Measurements from ENCODE around the gene PLEKHA8. TPM values are rescaled to one million over a fixed set of nuclear protein-coding genes. Genes with fewer than 3 reads are reported as not detected.
A peak's percentile ranks its signal among the peaks of the same experiment; 100 is the strongest.

PLEKHA8 gene
- total RNA-seq, 6 experiments from 2014 or later: 2.7 to 8.1 (median 4.4) TPM

DNA sequence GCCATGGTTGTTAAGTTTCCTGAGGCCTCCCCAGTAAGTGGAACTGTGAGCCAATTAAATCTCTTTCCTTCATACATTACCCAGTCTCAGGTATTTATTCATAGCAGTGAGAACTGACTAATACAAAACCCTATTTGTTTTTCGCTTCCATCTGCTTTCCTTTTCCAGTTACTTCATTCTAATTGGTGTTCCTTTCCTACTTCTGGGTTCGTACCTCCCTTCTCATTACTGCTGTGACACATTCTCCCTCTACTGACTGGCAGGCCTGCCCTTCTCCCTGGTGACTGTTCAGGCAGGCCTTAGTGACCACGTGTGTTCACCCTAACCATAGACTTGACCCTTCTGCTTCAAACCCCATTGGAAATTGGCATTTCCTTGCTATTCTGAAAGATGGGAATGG is 144.2 kb downstream of the PLEKHA8 start:
- TF ChIP-seq, protein P1, sequence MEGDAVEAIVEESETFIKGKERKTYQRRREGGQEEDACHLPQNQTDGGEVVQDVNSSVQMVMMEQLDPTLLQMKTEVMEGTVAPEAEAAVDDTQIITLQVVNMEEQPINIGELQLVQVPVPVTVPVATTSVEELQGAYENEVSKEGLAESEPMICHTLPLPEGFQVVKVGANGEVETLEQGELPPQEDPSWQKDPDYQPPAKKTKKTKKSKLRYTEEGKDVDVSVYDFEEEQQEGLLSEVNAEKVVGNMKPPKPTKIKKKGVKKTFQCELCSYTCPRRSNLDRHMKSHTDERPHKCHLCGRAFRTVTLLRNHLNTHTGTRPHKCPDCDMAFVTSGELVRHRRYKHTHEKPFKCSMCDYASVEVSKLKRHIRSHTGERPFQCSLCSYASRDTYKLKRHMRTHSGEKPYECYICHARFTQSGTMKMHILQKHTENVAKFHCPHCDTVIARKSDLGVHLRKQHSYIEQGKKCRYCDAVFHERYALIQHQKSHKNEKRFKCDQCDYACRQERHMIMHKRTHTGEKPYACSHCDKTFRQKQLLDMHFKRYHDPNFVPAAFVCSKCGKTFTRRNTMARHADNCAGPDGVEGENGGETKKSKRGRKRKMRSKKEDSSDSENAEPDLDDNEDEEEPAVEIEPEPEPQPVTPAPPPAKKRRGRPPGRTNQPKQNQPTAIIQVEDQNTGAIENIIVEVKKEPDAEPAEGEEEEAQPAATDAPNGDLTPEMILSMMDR (IDR thresholded peaks at IDR 0.05): no peak
- no peak for TF ChIP-seq POLR2A (IDR thresholded peaks at IDR 0.05)
- 84% methylated on average over 2 of the region's 3 CpGs for WGBS (ENCODE audit: insufficient coverage, low coverage, low lambda C conversion rate, missing lambda C conversion rate)
- intact Hi-C loops (cut with DNase I): loop anchor here in 1 of 2 donors (10.0 kb wide), 1 partner anchor 252 kb away; no protein-coding TSS in a partner anchor
- H3K27me3 ChIP-seq: no peaks in the 10 kb centered on the region
- no peak overlapping the region for H3K4me3 ChIP-seq
- DNase-seq: no peak
- H3K9me3 ChIP-seq: no peaks in the 10 kb centered on the region
- H3K36me3 ChIP-seq: no peaks in the 10 kb centered on the region
- no peak overlapping the region for H3K27ac ChIP-seq
- no peak for ATAC-seq
- H3K4me1 ChIP-seq: no peaks in the 10 kb centered on the region

DNA sequence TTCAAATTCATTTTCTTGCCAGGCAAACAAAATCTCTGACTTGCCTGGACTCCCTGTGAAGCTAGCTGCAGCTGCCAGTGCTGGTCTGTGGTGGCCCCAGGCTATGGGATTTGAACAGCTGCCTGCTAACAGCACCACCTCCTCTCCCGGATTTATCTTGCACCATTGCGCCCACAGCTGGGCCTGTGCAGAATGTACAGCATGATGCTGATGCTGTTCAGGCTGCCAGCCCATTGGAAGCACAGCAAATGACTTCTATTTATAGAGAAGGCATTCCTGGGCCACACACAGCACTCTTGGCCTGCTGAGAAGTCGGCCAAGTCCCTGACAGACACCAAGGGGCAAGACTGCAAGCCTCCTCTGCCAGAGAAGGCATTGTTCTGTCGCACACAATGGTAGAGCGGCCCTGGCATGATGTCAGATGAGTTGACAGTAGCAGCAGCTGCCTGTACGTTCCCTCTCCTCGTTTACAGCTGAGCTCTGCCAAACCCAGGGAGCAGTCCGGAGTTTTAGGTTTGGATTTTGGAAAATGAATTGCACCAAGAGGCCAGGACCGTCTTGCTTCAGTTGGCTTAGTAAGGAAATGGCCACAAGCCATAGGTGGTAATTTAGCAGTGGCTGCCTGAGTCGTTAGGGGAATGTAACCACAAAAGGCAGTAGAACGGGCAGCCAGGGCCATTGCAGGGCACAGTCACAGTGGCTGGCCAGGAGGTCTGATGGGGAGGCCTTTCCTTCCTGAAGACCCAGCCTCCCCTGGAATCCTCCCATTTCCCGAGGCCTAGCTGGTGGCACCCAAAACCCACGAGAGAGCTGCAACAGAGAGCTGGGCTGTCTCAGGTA is 145.1 kb downstream of the PLEKHA8 start:
- DNase-seq (no peak), ATAC-seq (peak in 1 of 4 donors; percentile 21)
- no peaks in the 10 kb centered on the region for H3K36me3 ChIP-seq
- no peaks in the 10 kb centered on the region for H3K9me3 ChIP-seq
- WGBS (ENCODE audit: insufficient coverage, low coverage, low lambda C conversion rate, missing lambda C conversion rate): 82% methylated on average over 5 of the region's 13 CpGs
- intact Hi-C loops (cut with DNase I): loop anchor here in 1 of 2 donors (10.0 kb wide), 1 partner anchor 252 kb away; no protein-coding TSS in a partner anchor
- H3K27ac ChIP-seq: no peak overlapping the region
- H3K4me3 ChIP-seq: no peak overlapping the region
- H3K4me1 ChIP-seq: no peaks in the 10 kb centered on the region
- H3K27me3 ChIP-seq: no peaks in the 10 kb centered on the region
- no peak for TF ChIP-seq POLR2A (IDR thresholded peaks at IDR 0.05)
- TF ChIP-seq, protein P1 (IDR thresholded peaks at IDR 0.05): no peak

DNA sequence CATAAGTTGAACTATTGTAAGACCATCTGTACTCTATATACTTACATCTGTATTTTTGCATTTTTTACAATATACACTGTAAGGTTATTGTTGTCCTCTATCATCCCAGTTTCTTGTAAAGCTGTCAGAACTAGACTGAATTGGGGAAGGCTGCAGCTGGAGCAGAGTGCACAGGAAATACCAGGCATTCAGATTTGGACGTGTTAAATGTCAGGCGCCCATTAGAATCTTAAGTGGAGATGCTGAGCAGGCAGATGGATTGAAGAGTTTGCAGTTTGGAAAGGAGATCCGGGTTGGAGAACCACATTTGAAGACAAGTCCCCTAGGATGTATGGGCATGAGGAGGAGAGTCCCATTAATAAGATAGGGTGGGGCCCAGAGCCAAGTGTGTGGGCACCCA is 147.0 kb downstream of the PLEKHA8 start:
- H3K4me3 ChIP-seq: no peak overlapping the region
- H3K4me1 ChIP-seq: no peaks in the 10 kb centered on the region
- ATAC-seq (no peak), DNase-seq (no peak)
- TF ChIP-seq, protein P1 (IDR thresholded peaks at IDR 0.05): no peak
- TF ChIP-seq POLR2A (IDR thresholded peaks at IDR 0.05): no peak
- no peaks in the 10 kb centered on the region for H3K9me3 ChIP-seq
- no peaks in the 10 kb centered on the region for H3K27me3 ChIP-seq
- no peak overlapping the region for H3K27ac ChIP-seq
- no peaks in the 10 kb centered on the region for H3K36me3 ChIP-seq
- WGBS (ENCODE audit: insufficient coverage, low coverage, low lambda C conversion rate, missing lambda C conversion rate): 66% methylated on average over 2 of the region's 3 CpGs
- intact Hi-C loops (cut with DNase I): loop anchor here in 1 of 2 donors (10.0 kb wide), 1 partner anchor 250 kb away; no protein-coding TSS in a partner anchor

DNA sequence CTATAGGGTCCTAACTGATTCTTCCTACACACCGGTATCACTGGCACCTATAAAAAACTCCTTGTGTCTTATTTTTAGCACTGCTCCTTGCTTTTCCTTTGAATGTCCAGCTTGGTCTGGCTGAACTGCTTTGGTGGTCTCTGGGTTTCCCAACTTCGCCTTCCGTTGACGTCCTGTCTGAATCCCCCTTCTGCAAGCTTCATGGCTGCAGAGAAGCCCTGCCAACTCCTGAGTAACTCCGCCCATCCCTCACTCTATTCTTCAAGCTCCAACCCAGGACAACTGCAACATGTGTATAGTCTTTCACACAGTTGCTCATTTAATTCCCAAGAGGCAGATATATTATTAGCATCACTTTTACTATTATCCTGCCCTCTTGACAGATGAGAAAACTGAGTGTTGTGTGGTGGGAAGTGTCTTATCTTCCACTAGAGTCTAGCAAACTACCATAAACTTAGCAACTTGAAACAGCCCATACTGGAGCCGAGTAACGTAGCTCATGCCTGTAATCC is 147.5 kb downstream of the PLEKHA8 start:
- Histone ChIP-seq H3K27me3 (no peaks in the 10 kb centered on the region), H3K9me3 (no peaks in the 10 kb centered on the region), H3K36me3 (no peaks in the 10 kb centered on the region), H3K27ac (no peak overlapping the region), H3K4me1 (no peaks in the 10 kb centered on the region), H3K4me3 (no peak overlapping the region)
- ATAC-seq (no peak), DNase-seq (no peak)
- WGBS (ENCODE audit: insufficient coverage, low coverage, low lambda C conversion rate, missing lambda C conversion rate): 100% methylated on average over 3 of the region's 7 CpGs
- intact Hi-C loops (cut with DNase I): loop anchor here in 1 of 2 donors (10.0 kb wide), 1 partner anchor 249 kb away; no protein-coding TSS in a partner anchor
- no peak for TF ChIP-seq POLR2A (IDR thresholded peaks at IDR 0.05)
- TF ChIP-seq, protein P1 (IDR thresholded peaks at IDR 0.05): no peak

Data from right lobe of liver (tissue), 6 donors.